ENCODE results near the gene ADRA2B.
"Not testable (repeated sequence)": the region's sequence is repeated elsewhere in the genome, so short reads cannot be mapped to it uniquely, and the experiment has no call there.

Gene ADRA2B

DNA sequence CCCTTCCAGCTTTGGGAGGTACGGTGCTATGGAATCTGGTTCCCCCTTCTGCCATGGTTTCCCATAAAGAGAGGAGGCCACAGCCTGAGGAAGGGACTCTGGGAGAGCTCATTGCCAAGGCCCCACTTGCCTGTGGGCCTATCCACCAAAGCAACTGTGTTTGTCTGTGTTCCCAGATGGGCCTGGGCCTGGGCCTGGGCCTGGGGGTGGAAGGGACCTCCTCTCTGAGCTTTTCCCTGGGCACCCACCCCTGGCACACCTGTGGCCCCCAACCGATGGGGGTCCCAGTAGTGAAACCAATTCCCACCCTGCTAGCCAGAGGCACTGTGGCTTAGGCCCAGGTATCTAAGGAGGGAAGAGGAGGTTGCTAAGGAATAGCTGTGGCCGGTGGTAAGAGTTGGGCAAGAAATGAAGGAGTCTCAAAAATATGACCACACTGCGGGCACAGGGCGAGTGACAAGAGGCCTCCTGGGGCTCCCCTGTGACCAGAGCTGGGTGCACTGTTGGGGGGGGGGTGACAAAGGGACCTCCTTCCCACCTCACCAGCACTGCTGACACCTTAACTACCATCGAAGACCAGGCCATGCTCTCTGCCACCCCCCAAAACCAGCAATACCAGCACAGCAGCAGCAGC, 33.8 kb upstream of the ADRA2B start:
- DNase-seq (ENCODE audit: low spot score), result no peak

DNA sequence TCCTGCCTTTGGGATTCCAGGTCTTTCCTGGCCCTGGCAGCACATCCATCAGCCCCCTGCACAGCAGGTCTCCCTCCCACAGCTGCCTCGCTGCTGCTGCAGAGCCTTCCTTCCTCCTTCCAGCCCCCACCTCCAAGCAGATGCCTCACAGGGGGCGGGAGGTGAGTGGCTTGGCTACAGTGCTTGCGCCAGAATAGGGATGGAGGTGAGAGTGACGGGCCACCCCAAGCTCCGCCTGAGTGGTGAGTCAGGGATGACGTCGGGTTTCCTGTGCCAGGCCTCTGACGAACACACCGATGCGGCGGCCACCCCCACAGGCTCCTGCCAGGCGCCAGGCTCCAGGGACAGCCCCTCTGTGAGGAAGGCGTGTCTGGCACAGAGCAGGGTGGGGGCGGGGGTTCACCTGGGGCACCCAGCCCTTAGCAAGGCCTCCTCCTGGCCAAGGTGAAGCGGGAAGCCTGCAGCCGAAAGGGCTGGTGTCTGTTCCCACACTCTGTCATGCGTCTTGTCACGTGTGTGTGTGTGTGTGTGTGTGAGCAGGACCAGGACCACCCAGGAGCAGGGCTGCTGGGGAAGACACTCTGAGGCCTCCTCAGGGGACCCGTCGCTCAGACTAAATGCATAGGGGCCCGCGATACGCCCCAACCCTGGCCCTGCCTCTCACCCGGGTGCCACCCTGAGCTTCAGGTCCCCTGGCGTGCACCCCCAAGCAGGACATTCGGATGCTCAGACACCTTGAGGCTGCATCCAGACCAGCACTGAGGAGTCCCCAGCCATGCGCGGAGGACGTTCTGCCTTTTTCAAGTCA, 32.2 kb upstream of the ADRA2B start:
- no peak for DNase-seq (ENCODE audit: low spot score)

DNA sequence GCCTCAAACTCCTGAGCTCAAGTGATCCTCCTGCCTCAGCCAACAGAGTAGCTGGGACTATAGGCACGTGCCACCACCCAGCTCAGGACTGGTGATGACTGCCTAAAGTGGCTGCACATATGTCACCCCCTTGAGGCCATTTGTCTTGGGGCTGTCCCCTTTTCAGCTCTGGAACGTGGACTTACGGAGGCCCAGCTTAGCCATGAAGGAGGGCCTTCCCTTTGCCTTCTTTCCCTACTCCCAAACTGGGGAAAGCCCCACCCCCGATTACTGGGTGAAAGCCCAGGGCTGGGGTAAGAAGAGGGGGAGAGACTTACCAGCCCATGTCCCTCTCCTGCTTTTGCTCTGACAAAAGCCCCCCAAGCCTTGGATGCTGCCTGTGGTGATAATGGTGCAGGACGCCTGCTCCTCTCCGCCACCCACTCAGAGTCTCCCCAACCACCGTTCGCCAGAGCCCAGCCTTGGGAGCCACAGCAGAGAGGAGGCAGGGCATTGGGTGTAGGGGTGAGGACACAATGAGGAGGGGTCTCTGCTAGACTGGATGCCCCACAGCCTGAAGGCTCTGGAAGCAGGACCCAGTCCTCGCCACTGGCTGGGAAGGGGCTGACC, 31.3 kb upstream of the ADRA2B start:
- no peak for DNase-seq (ENCODE audit: low spot score)

- DNase-seq (ENCODE audit: low spot score), result no peak
Measured at GRCh38 chr2:96146881-96147592, 30.7 kb upstream of the ADRA2B start.

GRCh38 chr2:96146153-96146880, 29.9 kb upstream of the ADRA2B start:
- no peak for DNase-seq (ENCODE audit: low spot score)

DNA sequence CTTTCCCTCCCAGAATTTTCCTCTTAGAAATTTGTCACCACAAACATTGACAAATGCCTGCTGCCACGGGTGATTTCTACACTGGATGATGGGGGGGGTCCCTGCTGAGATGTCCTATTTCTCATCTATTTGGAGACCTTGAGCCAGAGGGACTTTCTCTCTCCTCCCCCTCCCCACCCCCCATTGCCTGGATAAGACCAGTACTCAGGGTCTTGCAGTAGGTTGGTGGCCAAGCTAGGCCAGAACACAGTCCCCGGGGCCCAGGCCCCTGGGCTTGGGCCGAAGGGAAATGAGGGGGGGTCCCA, 29.4 kb upstream of the ADRA2B start:
- no peak for DNase-seq (ENCODE audit: low spot score)

DNA sequence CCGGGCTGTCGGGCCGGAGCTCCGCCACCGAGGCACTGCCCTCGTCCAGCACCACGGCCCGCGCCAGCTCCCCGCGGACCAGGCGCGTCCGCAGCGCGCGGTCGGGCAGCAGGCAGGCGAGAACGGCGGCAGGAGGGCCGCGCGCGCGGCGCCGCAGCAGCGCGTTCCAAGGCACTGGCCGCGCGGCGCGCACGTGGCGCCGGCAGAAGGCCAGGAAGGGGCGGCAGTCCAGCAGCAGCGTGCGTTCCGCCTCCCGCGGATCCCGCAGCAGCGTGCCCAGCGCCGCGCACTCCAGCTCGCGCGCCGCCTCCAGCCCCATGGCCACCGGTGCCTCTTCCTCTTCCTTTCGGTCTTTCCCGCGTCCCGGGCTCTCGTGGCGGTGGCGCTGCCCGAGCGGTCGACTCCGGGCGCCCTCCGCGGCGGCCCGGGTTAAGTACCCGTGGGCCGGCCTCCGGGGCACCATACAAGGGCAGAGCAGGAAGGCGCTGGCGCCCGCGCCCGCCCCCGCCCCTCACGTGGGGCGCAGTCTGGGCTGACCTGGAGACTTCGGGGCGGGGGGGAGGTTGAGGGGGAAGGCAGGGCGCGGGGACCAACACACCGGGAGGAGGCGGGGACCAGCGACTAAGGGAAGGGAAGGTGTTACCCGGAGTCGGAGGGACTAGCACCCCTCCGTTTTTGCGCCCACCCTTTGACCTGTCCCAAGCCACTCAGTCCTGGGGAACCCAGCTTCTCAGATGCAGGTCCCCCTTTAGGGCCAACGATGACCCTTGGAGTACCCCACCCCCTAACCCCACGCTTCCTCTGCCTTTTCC, 28.9 kb upstream of the ADRA2B start, which contains the start of gene DUSP2:
TSS of gene DUSP2 (minus strand) at position 405 of the 812 bp plus-strand sequence. CDS start at position 319, 86 bp downstream.
- no peak for DNase-seq (ENCODE audit: low spot score)

DNA sequence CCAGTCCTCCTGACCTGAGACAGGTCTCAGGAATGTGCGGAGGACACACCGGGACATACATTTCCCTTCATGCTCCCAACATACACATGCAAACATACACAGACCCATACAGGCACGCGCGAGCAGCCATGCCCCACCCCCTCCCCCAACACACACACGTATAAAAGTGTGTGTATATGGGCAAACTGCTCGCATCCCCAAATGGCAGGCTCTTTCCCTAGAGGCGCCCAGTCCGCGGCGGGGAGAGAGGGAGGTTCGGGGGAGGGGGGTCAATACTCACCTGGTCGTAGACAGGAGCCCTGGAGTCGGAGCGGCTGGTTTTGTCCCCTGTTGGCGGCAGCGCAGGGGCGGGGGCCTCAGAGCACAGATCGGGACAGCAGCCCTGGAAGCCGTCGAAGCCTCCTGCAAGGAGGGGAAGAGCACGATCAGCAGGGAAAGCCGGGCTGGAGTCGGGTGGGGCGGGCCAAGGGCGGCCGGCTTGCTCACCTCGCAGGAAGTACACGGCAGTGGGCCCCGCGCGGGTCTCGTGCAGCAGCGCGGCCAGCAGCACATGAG, 28.2 kb upstream of the ADRA2B start:
- no peak for DNase-seq (ENCODE audit: low spot score)

GRCh38 chr2:96143848-96144480, 27.6 kb upstream of the ADRA2B start:
- no peak for DNase-seq (ENCODE audit: low spot score)

- DNase-seq (ENCODE audit: low spot score), result no peak
Measured at GRCh38 chr2:96143231-96143847, 27.0 kb upstream of the ADRA2B start.

- DNase-seq (ENCODE audit: low spot score), result no peak
Measured at GRCh38 chr2:96142217-96143113, 26.1 kb upstream of the ADRA2B start.

DNA sequence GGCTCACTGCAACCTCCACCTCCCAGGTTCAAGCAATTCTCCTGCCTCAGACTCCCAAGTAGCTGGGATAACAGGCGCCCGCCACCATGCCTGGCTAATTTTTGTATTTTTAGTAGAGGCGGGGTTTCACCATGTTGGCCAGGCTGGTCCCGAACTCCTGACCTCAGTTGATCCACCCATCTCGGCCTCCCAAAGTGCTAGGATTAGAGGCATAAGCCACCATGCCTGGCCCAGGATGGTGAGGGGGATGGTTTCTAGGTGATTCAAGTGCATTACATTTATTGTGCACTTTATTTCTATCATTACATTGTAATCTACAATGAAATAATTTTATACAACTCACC, 25.2 kb upstream of the ADRA2B start:
- DNase-seq (ENCODE audit: low spot score), result not testable (repeated sequence)

GRCh38 chr2:96140941-96141623, 24.7 kb upstream of the ADRA2B start:
- no peak for DNase-seq (ENCODE audit: low spot score)

GRCh38 chr2:96139181-96139758, 22.9 kb upstream of the ADRA2B start:
- DNase-seq (ENCODE audit: low spot score), result no peak

DNA sequence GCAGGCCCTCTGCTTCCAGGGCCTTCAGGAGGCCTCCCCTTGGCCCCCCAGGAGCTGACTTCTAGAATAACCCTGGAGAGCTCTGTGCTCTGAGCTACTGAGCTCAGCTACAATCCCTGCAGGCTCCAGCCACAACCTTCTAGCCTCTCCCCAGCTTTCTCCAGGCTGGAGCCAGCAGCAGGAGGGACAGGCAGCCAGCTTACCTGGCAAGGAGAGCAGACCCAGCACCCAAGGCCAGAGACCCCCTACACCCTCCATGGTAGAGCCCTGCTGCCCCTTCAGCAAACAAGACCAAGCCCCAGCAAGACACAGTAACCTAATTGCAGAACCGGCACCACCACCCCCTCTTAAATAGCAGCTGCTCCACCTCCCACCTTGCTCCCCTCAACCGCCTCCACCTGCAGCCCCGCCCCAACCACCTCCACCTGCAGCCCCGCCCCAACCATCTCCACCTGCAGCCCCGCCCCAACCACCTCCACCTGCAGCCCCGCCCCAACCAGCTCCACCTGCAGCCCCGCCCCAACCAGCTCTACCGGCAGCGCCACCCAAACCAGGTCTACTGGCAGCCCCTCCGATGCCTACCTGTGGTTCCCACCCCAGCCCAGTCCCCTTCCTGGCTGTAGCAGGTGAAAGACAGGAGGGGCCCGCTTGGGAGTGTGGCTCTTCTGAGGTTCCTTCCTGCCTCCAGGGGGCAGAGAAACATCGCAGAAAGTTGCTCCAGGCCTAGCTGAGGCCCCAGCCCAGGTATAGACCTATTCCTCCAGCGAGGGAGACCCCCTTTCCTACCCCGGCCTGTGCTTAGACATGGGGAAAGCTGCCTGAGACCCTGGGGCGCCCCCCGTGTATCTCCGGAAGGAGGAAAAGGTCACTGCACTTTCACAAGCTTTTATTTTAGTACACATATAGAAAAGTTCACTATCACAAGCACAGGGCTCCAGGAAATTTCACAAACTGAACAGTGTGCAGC, 22.1 kb upstream of the ADRA2B start, which contains the start of gene ASTL:
TSS of gene ASTL (minus strand) at position 324 of the 967 bp plus-strand sequence. CDS start at position 258, 66 bp downstream.
- peak; percentile 25 for DNase-seq (ENCODE audit: low spot score)

GRCh38 chr2:96137321-96138178, 21.2 kb upstream of the ADRA2B start:
- no peak for DNase-seq (ENCODE audit: low spot score)

All from hematopoietic multipotent progenitor cell treated with erythropoietin and hydrocortisone succinate and interleukin-3 and kit ligand, for 17 days (in vitro differentiated cells).